Right kidney (tissue), 1 donor: Measurements from ENCODE around the gene SEMA7A.
A peak's percentile ranks its signal among the peaks of the same experiment; 100 is the strongest.

Experiments
- DNase-seq: peaks from one replicate; pipeline ENCODE4 v3.0.0-alpha.2; 2016

SEMA7A gene

GRCh38 chr15:74415966-74416916 is 17.5 kb downstream of the SEMA7A start:
- DNase-seq = no peak

- no peak for DNase-seq
These were observed 19.0 kb downstream of the SEMA7A start for GRCh38 chr15:74414603-74415338.

GRCh38 chr15:74414081-74414580 is 19.6 kb downstream of the SEMA7A start:
- no peak for DNase-seq

- no peak for DNase-seq
These were observed 20.2 kb downstream of the SEMA7A start for GRCh38 chr15:74413350-74414080.

GRCh38 chr15:74412159-74412558 is 21.6 kb downstream of the SEMA7A start:
- DNase-seq = no peak

GRCh38 chr15:74411686-74412085 is 22.1 kb downstream of the SEMA7A start:
- DNase-seq = no peak

- no peak for DNase-seq
These were observed 23.3 kb downstream of the SEMA7A start for GRCh38 chr15:74410502-74410901.

- DNase-seq = no peak
These were observed 24.5 kb downstream of the SEMA7A start for GRCh38 chr15:74409225-74409624.

GRCh38 chr15:74408815-74409214 is 24.9 kb downstream of the SEMA7A start:
- DNase-seq = no peak

- DNase-seq = no peak
These were observed 25.4 kb downstream of the SEMA7A start for GRCh38 chr15:74408385-74408784.

- DNase-seq = peak; percentile 63
These were observed 26.6 kb downstream of the SEMA7A start for GRCh38 chr15:74406992-74407705.

GRCh38 chr15:74406517-74406916 is 27.2 kb downstream of the SEMA7A start:
- DNase-seq = no peak

GRCh38 chr15:74405823-74406222 is 27.9 kb downstream of the SEMA7A start:
- DNase-seq = no peak

GRCh38 chr15:74403991-74404563 is 29.7 kb downstream of the SEMA7A start:
- DNase-seq = no peak

GRCh38 chr15:74403588-74403919 is 30.2 kb downstream of the SEMA7A start:
- DNase-seq = no peak

- DNase-seq = no peak
These were observed 30.7 kb downstream of the SEMA7A start for GRCh38 chr15:74402873-74403587.

GRCh38 chr15:74402337-74402841 is 31.4 kb downstream of the SEMA7A start:
- DNase-seq = no peak

GRCh38 chr15:74400915-74401757 is 32.6 kb downstream of the SEMA7A start:
- no peak for DNase-seq

GRCh38 chr15:74400313-74400860 is 33.4 kb downstream of the SEMA7A start:
- DNase-seq = no peak
